EL (cell line): ENCODE measurements around the gene COL4A2.
"Not testable (repeated sequence)": the region's sequence is repeated elsewhere in the genome, so short reads cannot be mapped to it uniquely, and the experiment has no call there.

ENCODE experiments used
- DNase-seq: peaks from one replicate; pipeline ENCODE4 v3.0.0-alpha.2; 2016

Gene COL4A2

GRCh38 chr13:110483386-110483968 lies 176.4 kb downstream of the COL4A2 start:
- no peak for DNase-seq

DNA sequence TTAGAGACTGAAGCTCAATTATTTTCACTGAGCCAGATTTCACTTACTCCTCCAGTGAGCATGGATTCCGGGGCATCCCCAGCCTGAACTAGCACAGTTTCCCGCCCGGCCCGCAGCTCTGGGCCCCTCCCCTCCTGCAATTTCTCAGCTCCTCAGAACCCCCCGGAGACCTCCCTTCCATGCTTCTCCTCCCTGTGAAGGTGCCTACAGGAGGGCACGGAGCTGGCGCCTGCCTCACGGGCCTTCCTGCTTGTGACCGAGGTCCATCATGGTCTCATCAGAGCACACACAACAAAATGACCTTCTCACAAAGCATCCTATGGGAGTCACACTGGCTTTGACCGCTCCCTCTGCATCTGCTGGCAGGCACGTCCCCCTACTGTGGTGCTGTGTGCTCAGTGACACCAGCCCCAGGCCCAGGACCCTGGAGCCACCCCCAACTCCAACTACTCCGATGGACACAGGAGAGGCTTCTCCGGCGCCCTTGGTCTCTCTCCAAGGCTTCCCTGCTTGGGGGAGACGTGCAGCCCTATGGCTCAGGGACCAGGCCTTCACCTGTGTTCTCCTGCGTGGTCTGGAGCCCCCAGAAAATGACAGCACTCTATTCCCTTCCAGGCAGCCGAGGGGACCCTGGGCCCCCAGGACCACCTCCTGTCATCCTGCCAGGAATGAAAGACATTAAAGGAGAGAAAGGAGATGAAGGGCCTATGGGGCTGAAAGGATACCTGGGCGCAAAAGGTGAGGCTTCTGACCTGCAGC lies 177.4 kb downstream of the COL4A2 start:
- no peak for DNase-seq

- DNase-seq = peak; percentile 27
Measured at GRCh38 chr13:110485604-110486003, 178.5 kb downstream of the COL4A2 start.

GRCh38 chr13:110486061-110486715 lies 179.1 kb downstream of the COL4A2 start:
- no peak for DNase-seq

DNA sequence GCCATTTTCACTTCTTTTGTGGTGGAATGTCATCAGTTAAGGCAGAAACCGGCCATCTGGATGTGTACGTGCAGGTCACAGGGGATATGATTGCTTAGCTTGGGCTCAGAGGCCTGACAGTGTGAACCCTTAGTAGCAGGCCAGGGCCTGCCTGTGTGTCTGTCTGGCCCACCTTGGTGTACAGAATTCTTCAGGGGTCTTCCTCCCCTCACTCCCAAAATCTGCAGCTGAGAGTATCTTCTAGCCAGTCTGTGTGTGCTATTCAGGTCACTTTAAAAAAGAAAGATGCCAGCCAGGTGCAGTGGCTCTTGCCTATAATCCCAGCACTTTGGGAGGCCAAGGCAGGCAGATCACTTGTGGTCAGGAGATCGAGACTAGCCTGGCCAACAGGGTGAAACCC lies 179.8 kb downstream of the COL4A2 start:
- not testable (repeated sequence) for DNase-seq

GRCh38 chr13:110490009-110490770 lies 183.1 kb downstream of the COL4A2 start:
- no peak for DNase-seq

DNA sequence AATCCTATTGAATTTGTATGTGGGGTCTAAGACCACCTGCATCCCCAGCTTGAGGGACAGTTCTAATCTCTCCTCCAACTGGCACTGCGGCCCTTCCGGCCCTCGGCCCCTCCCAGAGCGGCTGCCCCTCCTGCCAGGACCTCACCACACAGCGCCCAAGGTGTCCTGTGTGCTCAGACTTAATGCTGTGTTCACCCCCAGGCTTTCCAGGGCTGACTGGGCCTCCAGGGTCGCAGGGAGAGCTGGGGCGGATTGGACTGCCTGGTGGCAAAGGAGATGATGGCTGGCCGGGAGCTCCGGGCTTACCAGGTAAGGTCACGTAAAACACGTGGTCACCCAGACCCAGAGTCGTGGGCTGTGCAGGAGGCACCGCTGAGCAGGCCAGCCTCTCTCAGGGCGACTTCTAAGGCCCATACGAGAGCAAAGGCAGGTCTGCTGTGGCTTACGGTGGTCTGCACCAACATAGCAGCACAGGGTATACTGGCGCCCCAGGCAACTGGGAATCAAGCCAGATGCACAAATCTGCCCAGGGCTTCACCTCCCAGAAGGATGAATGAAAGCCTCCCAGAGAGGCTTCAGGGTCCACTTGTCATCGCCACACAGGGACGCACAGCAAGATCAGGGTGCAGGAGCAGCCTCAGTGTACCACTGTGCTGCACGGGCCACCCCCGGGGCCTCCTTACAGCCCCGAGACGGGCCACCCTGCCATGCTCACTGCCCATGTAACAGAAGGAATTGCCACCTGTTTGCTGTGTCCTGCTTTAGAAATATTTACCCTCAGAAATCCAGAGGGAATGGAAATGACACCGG lies 185.0 kb downstream of the COL4A2 start:
- DNase-seq = no peak

- DNase-seq = no peak
Measured at GRCh38 chr13:110492679-110493593, 185.9 kb downstream of the COL4A2 start.

DNA sequence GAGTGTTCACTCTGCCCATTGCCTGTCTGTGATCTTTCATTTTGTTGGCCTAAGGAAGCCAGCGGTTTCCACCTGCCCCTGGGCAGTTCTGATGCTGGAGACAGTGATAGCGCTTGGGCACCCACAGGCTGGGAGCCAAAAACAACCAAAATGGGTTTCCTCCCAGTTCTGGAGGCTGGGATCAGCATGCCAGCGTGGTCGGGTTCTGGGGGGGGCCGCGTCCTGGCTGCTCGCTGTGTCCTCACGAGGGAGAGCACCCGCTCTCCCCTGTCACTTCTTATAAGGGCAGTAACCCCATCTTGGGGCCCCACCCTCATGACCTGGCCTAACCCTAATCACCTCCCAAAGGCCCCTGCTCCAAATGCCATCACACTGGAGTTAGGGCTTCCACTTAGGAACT lies 186.5 kb downstream of the COL4A2 start:
- no peak for DNase-seq

DNA sequence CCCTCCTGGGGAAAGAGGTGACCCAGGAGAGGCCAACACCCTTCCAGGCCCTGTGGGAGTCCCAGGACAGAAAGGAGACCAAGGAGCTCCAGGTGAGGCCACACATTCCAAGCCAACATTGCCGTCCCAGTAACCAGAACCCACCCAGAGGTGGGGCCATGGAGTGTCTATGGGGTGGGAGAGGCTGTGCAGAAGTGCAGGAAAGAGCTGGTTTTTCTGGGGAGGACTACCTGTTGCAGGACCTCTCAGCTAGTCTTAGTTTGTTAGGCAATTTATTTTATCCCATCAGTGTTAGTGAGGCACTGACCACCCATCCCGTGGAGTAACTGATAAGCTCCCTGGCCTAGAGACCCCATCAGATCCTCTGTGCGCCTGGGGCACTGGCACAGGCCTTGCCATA lies 188.3 kb downstream of the COL4A2 start:
- no peak for DNase-seq

DNA sequence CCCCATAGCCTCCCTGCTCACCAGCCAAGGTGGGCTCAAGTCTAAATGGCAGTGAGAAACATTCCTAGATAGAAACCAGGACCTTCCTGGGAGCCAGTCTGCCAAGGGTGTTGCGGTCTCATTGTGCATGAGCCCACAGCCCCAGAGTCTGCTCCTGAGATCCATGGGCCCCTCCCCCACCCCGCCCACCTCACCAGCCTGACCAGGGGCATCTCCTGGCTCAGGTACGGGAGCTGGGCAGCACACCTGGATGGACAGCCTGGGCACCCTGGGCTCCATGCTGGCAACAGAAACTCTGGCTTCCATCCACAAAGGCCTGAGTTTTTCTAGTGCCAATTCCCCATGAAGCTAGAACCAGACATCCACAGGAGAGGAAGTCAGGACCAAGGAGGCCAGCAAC lies 188.8 kb downstream of the COL4A2 start:
- DNase-seq = no peak

GRCh38 chr13:110496281-110496680 lies 189.2 kb downstream of the COL4A2 start:
- no peak for DNase-seq

DNA sequence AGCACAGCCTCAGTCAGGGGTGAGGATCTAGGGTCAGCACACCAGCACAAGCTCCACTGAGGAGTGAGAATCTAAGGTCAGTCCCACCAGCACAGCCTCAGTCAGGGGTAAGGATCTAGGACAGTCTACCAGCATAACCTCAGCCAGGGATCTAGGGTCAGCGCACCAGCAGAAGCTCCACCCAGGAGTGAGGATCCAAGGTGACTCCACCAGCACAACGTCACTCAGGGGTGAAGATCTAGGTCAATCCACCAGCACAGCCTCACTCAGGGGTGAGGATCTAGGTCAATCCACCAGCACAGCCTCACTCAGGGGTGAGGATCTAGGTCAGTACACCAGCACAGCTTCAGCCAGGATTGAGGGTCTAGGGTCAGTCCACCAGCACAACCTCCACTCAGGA lies 189.9 kb downstream of the COL4A2 start:
- DNase-seq = no peak

DNA sequence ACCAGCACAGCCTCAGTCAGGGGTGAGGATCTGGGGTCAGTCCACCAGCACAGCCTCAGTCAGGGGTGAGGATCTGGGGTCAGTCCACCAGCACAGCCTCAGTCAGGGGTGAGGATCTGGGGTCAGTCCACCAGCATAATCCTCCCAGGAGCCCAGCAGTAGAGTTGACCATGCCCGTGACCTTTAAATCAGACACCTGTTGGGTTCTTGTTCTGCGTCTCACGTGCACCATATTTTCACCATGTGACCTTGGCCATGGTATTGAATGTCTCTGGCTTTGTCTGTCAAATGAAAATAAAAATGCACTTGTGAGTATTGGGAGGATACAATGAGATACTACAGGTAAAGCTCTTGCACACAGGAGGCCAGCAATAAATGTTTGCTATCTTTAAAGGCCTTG lies 190.8 kb downstream of the COL4A2 start:
- not testable (repeated sequence) for DNase-seq

DNA sequence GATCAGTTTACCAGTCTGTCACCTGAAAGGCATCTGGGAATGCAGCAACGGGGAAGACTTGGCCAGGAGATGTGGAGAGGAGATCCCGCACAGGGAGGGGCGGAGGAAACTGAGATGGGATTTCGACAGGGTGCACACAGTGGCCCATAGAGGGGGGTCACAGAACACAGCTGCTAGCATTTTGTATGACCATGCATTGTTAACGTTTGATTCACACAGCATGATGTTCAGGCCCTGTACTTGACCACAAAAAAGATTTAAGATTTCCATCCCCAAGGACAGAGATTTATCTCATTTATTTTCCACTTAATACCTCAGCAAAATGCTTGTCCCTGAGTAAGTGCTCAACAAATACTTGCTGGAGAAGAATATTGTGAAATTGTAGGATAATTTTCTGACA lies 191.2 kb downstream of the COL4A2 start:
- DNase-seq = peak; percentile 20

DNA sequence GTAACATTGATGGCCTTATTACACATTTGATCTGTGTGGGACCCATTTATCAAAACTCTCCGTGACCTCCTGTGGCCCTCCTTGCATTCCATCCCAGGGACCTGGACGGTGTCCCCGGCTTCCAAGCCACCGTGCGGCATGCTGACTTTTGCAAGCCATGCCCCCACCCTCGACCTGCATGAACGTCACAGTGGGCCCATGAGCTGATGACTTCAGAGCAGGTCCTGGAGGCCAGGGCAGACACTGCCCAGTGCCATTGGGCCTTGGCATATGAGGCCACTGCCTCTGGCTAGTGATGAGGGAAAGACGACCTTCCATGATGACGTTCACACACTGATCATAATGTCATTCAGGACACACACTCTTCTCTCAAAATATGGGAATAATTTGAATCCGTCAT lies 191.7 kb downstream of the COL4A2 start:
- no peak for DNase-seq

DNA sequence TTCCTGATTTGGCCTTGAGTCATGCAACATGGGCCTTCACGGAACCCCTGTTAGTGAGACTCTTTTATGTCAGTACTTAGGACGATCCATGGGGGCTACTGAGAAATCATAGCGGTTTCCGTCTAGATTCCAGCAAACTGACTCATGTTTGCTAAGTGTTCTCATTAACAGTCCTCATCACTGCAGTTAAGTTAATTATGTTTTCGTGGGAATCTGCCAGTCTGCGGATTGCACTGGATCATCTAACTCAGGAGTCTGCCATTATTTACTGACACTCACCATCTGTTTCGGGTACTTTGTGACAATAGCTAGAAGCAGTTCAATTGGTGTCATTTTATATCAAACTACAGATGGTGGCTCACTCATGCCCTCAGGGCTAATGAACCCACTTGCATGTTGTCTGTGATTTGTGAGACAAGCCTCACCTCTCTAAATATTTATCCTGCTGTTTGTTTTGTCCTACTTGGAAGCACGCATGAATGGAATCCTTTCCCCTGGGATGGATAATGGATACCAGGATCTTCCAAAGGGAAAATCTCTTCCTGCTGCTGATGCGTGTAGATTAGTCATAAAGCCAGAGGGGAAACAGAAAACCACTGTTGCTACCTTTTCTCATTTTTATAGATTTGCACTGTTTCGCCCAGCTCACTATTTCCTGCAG lies 192.7 kb downstream of the COL4A2 start:
- DNase-seq = peak; percentile 84

GRCh38 chr13:110500341-110500740 lies 193.3 kb downstream of the COL4A2 start:
- no peak for DNase-seq

DNA sequence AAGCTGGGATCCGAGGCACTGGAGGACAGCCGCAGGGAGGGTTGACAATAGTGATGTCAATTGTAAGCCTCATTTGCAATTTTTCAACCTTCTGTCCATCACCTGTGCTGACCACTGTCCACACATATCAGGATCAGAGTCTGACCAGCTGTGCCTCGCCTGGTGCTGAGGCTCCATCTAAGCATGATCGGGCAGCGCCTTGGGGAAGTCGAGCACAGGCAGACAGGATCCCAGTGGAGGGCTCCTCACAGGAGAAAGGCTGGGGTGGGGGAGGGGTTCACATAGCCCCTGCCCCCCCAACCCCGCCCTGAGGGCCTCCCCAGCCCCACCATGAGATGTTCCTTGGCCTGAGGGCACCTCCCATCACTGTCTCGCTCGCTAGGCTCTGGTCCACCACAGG lies 194.1 kb downstream of the COL4A2 start:
- DNase-seq = no peak

DNA sequence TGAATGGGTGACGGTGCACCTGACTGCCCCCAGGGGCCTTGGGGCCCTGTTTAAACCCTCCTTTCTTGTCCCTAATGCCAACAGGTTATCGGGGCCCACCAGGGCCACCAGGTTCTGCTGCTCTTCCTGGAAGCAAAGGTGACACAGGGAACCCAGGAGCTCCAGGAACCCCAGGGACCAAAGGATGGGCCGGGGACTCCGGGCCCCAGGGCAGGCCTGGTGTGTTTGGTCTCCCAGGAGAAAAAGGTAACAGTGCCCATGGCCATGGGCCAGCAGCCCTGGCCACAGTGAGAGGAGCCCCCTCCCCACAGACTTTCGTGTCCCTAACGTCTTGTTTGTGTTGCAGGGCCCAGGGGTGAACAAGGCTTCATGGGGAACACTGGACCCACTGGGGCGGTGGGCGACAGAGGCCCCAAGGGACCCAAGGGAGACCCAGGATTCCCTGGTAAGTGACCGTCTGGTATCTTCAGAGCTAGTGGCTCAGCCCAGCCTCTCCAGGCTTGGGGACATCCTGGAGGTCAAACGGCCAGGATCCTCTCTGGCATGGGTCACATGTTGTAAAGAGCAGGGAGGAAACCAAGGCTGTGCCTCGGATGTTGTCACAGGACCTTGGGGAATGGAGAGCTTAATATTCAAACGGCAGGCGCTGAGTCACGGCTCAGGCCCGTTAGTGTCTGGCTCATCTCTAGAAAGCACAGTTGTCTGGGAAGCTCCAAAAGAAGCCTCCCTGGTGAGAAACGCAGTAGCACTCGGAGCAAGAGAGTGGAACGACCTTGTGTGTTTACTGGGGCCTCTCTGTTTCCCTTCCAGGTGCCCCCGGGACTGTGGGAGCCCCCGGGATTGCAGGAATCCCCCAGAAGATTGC lies 196.2 kb downstream of the COL4A2 start:
- DNase-seq = peak; percentile 55
